Measurements from ENCODE around the gene PPP4R3C. TPM values are rescaled to one million over a fixed set of nuclear protein-coding genes. Genes with fewer than 3 reads are reported as not detected.

Gene PPP4R3C
- total and polyA plus RNA-seq, 10 of the 15 experiments (the other 5 are each of a cell fraction or from before 2014, with no cell fraction given): 0.24 TPM; not detected in 9

DNA sequence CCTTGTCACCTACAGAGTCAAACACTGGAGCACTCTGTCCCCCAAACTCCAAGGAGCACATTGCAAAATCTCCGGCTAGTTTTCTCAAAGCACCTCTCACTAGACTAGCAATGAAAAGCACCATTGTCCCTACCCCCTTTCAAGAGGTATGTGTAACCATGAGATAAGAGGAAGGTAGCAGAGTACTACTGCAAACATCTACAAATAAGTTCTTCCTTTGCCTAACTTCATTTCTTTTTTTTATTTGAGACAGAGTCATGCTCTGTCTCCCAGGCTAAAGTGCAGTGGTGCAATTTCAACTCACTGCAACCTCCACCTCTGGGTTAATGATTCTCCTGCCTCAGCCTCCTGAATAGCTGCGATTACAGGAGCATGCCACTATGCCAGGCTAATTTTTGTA, 17.7 kb downstream of the PPP4R3C start (continued):
- TF ChIP-seq, protein P1, sequence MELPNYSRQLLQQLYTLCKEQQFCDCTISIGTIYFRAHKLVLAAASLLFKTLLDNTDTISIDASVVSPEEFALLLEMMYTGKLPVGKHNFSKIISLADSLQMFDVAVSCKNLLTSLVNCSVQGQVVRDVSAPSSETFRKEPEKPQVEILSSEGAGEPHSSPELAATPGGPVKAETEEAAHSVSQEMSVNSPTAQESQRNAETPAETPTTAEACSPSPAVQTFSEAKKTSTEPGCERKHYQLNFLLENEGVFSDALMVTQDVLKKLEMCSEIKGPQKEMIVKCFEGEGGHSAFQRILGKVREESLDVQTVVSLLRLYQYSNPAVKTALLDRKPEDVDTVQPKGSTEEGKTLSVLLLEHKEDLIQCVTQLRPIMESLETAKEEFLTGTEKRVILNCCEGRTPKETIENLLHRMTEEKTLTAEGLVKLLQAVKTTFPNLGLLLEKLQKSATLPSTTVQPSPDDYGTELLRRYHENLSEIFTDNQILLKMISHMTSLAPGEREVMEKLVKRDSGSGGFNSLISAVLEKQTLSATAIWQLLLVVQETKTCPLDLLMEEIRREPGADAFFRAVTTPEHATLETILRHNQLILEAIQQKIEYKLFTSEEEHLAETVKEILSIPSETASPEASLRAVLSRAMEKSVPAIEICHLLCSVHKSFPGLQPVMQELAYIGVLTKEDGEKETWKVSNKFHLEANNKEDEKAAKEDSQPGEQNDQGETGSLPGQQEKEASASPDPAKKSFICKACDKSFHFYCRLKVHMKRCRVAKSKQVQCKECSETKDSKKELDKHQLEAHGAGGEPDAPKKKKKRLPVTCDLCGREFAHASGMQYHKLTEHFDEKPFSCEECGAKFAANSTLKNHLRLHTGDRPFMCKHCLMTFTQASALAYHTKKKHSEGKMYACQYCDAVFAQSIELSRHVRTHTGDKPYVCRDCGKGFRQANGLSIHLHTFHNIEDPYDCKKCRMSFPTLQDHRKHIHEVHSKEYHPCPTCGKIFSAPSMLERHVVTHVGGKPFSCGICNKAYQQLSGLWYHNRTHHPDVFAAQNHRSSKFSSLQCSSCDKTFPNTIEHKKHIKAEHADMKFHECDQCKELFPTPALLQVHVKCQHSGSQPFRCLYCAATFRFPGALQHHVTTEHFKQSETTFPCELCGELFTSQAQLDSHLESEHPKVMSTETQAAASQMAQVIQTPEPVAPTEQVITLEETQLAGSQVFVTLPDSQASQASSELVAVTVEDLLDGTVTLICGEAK (IDR thresholded peaks at IDR 0.05; ENCODE audit: borderline replicate concordance): no peak
- TF ChIP-seq DPF2 (IDR thresholded peaks at IDR 0.05) (no peak), IKZF2 (IDR thresholded peaks at IDR 0.05) (no peak), POLR2A (IDR thresholded peaks at IDR 0.05; ENCODE audit: low read depth, low read length) (no peak), SREBF2 (IDR thresholded peaks at IDR 0.05; ENCODE audit: low read length) (no peak)
- TF ChIP-seq, protein P2, sequence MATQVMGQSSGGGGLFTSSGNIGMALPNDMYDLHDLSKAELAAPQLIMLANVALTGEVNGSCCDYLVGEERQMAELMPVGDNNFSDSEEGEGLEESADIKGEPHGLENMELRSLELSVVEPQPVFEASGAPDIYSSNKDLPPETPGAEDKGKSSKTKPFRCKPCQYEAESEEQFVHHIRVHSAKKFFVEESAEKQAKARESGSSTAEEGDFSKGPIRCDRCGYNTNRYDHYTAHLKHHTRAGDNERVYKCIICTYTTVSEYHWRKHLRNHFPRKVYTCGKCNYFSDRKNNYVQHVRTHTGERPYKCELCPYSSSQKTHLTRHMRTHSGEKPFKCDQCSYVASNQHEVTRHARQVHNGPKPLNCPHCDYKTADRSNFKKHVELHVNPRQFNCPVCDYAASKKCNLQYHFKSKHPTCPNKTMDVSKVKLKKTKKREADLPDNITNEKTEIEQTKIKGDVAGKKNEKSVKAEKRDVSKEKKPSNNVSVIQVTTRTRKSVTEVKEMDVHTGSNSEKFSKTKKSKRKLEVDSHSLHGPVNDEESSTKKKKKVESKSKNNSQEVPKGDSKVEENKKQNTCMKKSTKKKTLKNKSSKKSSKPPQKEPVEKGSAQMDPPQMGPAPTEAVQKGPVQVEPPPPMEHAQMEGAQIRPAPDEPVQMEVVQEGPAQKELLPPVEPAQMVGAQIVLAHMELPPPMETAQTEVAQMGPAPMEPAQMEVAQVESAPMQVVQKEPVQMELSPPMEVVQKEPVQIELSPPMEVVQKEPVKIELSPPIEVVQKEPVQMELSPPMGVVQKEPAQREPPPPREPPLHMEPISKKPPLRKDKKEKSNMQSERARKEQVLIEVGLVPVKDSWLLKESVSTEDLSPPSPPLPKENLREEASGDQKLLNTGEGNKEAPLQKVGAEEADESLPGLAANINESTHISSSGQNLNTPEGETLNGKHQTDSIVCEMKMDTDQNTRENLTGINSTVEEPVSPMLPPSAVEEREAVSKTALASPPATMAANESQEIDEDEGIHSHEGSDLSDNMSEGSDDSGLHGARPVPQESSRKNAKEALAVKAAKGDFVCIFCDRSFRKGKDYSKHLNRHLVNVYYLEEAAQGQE (IDR thresholded peaks at IDR 0.05; ENCODE audit: low read depth, low read length): no peak

All from GM12878 (cell line).